ENCODE results near the gene DEUP1.

DNA sequence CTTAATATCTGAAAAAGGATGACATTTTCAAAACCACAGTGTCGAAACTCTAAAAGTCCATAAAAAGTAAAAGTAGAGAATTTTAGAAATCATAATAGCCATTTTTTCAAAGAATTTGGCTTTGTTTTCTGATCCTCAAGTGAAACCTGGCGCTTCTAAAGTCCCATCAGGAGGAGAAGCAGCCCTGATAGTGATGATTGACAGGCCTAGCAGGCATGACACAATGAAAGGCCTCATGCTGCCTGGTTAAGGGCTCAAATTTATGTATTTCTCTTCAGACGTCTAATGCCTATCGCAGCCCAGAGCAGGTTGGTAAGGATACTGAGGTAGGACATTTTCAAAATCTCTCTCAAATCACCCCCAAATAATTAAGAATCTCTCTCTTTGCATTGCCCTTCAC lies 3.9 kb upstream of the DEUP1 start:
- TF ChIP-seq CTCF (IDR thresholded peaks at IDR 0.05) = no peak
- no peak for TF ChIP-seq POLR2AphosphoS5 (IDR thresholded peaks at IDR 0.05)

Measured in breast epithelium (tissue), 3 donors.